ENCODE data around the gene JMJD4. TPM values are rescaled to one million over a fixed set of nuclear protein-coding genes. Genes with fewer than 3 reads are reported as not detected.

Gene JMJD4
- total RNA-seq, 2 donors from 2014 or later = 8.7 to 11.1 TPM

DNA sequence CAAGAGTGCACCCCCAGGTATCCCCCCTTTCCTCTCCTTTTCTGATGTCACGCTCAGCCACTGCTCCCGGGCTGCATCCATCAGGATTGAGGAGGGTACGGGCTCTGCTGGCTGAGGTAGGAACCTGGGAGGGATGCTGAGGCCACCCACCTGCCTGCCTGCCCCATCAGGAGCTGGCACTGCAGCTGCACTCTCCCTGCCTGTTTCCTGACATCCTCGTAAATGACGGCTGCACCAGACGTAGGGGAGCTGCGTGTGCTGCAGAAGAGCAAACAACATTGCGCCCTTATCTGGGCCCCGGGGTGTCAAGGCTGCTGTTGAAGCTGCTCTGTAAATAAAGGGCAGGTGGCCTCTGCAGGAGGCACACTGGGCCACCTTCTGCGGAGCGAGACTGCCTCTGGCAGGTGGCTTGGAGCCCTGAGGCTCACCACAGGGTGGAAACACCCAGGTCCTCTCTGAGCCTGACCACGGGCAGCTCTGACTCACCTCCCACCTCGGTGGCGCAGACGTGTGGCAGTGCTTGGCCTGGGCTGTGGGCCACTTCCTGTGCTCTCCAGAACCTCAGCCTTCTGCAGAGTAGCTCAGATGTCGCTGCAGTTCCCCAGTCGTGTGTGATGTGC, 31.0 kb upstream of the JMJD4 start:
- Mint-ChIP-seq H3K27ac (peak overlapping the region; percentile 30), H3K4me3 (peak overlapping the region; percentile 68 to 74), H3K36me3 (ENCODE audit: insufficient read depth in 2 of 2) (peaks cover 12 to 14% of the 10 kb centered on the region in 2 donors), H3K9me3 (no peaks in the 10 kb centered on the region), H3K27me3 (ENCODE audit: low read depth) (no peaks in the 10 kb centered on the region), H3K4me1 (ENCODE audit: low read depth) (peaks cover 64% of the 10 kb centered on the region)
- DNase-seq (peak; percentile 86 to 90), ATAC-seq (replicated peaks in 1 of 2) (peak; percentile 93)

DNA sequence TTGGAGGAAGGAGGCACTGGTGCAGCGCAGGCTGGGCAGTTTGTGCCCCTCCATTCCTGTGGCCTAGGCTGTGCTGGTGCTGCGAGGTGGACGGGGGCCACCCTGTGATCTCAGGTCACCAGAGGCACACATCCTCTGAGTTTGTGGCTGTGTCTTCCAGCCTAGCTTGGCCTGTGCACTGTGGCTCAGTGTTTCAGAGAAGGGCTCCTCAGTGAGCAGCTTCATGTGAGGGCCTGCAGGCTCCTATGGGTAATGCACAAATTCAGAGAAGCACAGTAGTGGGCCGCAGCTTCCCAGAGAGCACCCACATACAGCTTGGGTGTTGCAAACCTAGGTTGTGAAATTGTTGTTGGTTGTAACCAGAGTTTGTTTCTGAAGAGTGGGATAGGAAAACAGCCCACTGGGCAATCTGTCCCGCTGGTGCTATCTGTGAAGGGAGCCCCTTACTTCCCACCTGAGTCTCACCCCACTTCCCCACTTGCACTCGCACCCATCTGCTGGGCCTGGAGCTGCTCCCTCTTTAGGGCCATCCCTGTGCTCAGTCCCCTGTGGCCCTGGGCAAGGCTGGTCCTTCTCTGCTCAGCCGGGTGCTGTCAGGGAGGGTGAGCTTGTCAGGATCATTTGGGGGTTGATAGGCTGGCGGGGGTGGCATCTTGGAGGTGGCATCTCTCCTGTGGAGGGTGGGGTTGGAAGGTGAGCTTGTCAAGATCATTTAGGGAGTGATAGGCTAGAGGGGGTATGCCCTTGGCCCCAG, 30.3 kb upstream of the JMJD4 start:
- Mint-ChIP-seq H3K4me1 (ENCODE audit: low read depth) (peaks cover 70% of the 10 kb centered on the region), H3K27ac (no peak overlapping the region), H3K4me3 (peak overlapping the region in 1 of 2 donors; percentile 68), H3K9me3 (no peaks in the 10 kb centered on the region), H3K36me3 (ENCODE audit: insufficient read depth in 2 of 2) (peaks cover 12 to 21% of the 10 kb centered on the region in 2 donors), H3K27me3 (ENCODE audit: low read depth) (no peaks in the 10 kb centered on the region)
- DNase-seq = no peak
- no peak for ATAC-seq (replicated peaks in 1 of 2)

DNA sequence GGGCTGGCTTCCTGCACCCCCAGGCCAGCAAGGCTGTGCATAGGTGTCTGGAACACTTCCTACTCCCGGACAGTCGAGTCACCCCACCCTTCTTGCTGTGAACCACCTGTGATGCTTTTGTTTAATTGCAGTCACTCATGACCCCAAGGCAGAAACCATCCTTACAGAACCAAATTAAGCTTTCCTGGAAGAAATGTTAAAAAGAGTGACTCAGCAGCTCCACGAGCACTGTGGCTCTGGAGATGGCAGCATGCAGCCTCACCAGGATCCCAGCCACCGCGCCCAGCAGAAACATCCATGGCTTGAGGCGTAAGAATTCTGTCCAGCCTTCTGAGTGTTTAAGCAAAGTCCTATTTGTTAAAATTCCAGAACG, 28.9 kb upstream of the JMJD4 start:
- no peak for ATAC-seq (replicated peaks in 1 of 2)
- H3K27me3 Mint-ChIP-seq (ENCODE audit: low read depth) = no peaks in the 10 kb centered on the region
- H3K9me3 Mint-ChIP-seq = peaks cover 0 to 2% of the 10 kb centered on the region in 2 donors
- no peak overlapping the region for H3K27ac Mint-ChIP-seq
- peaks cover 84% of the 10 kb centered on the region for H3K4me1 Mint-ChIP-seq (ENCODE audit: low read depth)
- H3K36me3 Mint-ChIP-seq (ENCODE audit: insufficient read depth in 2 of 2) = peaks cover 20 to 33% of the 10 kb centered on the region in 2 donors
- H3K4me3 Mint-ChIP-seq = peak overlapping the region in 1 of 2 donors; percentile 31
- DNase-seq = no peak

DNA sequence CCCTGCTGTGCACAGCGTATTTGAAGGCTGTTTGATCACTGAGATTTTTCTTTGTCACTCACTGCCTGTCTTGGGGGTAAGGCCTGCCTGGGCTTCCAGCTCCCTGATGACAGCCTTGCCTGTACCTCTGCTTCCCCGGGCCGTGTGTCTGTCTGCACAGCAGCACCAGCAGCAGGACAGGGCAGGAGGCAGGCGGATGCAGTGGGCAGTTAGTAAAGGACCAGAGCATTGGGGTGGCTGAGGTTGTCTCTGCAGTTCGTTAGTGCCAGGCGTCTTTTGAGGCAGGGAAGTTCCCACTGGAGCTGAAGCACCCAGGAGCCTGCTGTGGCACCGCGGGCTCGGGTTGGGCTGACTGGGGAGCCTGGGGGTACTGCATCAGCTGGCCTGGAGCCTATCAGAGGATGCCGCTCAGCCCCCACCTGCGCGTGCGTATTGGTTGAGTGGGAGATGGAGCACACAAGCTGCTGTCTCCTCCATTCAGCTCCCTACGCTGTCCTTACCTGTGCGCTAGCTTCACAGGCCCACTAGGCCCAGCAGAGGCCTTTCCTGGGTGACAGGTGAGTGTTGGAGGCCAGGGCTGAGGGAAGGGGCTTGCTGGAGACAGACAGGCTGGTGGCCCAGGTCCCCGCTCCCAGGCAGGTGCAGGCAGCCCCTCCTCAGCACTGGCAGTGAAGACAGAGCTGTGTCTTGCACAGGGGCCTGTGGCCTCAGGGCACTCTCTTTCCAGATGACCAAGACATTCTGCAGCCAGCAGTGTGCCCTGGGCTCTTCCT, 28.3 kb upstream of the JMJD4 start:
- DNase-seq (no peak), ATAC-seq (replicated peaks in 1 of 2) (no peak)
- Mint-ChIP-seq H3K4me3 (no peak overlapping the region), H3K27me3 (ENCODE audit: low read depth) (no peaks in the 10 kb centered on the region), H3K9me3 (peaks cover 0 to 2% of the 10 kb centered on the region in 2 donors), H3K27ac (no peak overlapping the region), H3K4me1 (ENCODE audit: low read depth) (peaks cover 90% of the 10 kb centered on the region), H3K36me3 (ENCODE audit: insufficient read depth in 2 of 2) (peaks cover 23 to 34% of the 10 kb centered on the region in 2 donors)

DNA sequence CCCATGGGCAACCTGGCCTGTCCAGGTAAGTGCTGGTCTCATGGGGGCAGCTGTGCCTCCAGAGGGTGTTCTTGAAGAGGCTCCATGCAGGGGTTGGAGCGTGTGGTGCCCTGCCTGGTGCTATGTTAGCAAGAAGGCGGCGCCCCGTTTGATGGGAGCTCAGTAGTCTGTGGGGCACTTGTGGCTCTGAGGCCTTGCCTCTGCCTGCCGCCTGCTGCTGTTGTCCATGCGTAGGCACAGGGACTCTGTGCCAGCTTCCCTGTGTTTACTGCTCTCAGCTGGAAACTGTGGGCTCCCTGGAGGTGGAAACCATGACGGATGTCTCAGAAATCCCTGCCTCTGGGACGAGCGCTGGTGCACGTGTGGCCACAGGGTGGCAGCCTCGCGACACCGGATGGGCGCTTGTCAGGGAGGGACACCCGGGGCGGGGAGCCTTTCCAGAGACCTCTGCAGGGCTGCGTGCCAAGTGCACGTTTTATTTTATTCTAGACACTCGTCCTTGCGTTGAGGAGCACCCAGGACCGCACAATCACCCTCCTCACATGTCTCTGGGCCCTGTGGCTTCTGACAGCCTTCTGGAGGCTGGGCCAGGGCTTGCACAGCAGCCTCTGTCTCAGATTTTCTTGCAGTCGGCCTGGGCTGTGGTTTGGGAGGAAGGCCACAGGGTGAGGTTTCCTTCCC, 27.3 kb upstream of the JMJD4 start:
- H3K4me3 Mint-ChIP-seq = peak overlapping the region; percentile 32 to 41

DNA sequence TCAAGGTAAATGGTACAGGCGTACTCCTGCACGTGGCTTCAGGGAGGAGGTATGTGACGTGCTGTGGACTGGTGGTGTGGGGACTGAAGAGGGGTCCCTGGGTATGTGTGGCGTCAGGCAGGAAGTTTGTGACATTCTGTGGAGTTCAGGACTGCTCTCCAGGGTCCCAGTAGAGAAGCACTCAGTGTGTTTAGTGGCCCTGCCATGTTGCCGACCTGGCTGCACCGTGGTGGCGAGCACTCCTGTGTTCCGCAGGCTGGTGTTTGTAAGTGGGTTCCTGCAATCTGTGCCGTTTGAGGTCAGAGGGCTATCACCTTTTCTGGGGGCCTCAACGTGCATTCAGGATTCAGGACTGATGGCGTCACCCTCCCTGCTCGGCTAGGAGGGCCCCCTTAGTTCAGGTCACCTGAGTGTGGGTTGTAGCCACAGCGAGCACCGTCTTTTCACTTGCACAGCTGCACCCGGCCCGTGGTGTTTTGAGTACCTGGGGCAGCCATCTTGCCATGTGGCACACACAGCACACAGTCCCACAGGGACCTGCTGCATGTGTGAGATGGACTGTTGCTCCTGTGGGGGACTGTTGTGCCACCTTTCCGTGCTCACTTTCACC, 26.6 kb upstream of the JMJD4 start:
- no peak for ATAC-seq (replicated peaks in 1 of 2)
- Mint-ChIP-seq H3K27ac (no peak overlapping the region), H3K9me3 (peaks cover 0 to 2% of the 10 kb centered on the region in 2 donors), H3K4me3 (peak overlapping the region in 1 of 2 donors; percentile 29), H3K36me3 (ENCODE audit: insufficient read depth in 2 of 2) (peaks cover 21 to 33% of the 10 kb centered on the region in 2 donors), H3K27me3 (ENCODE audit: low read depth) (no peaks in the 10 kb centered on the region), H3K4me1 (ENCODE audit: low read depth) (peaks cover 86% of the 10 kb centered on the region)
- DNase-seq = no peak

More for the DNA sequence above, 27.3 kb upstream of the JMJD4 start:
- Mint-ChIP-seq H3K36me3 (ENCODE audit: insufficient read depth in 2 of 2) (peaks cover 23 to 33% of the 10 kb centered on the region in 2 donors), H3K9me3 (peaks cover 0 to 2% of the 10 kb centered on the region in 2 donors), H3K27ac (no peak overlapping the region), H3K4me1 (ENCODE audit: low read depth) (peaks cover 90% of the 10 kb centered on the region), H3K27me3 (ENCODE audit: low read depth) (no peaks in the 10 kb centered on the region)
- DNase-seq = peak; percentile 87
- peak; percentile 58 to 64 for ATAC-seq (replicated peaks in 1 of 2)

DNA sequence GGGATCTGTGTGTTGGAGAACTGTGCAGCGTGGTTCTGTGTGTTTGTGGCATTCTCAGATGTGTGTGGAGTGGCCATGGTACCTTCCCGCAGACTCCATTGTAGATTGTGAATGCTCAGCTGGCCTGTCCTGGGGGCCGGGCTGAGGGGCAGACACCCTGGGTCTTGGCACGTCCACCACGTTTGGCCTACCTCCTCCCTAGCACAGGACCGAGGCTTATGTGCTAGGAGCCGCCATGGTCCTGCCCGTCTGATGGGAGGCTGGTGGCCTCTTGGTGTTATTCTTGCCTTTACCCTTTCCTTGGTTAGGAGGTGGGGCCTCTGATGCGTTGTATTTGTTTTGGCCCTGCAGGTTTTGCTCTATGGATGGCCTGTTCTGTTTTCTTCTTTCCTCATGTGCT, 25.3 kb upstream of the JMJD4 start:
- ATAC-seq (replicated peaks in 1 of 2) (peak in 1 of 2 donors; percentile 2), DNase-seq (no peak)
- Mint-ChIP-seq H3K27ac (no peak overlapping the region), H3K27me3 (ENCODE audit: low read depth) (no peaks in the 10 kb centered on the region), H3K9me3 (peaks cover 0 to 2% of the 10 kb centered on the region in 2 donors), H3K36me3 (ENCODE audit: insufficient read depth in 2 of 2) (peaks cover 21 to 35% of the 10 kb centered on the region in 2 donors), H3K4me1 (ENCODE audit: low read depth) (peaks cover 85% of the 10 kb centered on the region), H3K4me3 (peak overlapping the region; percentile 46 to 53)

DNA sequence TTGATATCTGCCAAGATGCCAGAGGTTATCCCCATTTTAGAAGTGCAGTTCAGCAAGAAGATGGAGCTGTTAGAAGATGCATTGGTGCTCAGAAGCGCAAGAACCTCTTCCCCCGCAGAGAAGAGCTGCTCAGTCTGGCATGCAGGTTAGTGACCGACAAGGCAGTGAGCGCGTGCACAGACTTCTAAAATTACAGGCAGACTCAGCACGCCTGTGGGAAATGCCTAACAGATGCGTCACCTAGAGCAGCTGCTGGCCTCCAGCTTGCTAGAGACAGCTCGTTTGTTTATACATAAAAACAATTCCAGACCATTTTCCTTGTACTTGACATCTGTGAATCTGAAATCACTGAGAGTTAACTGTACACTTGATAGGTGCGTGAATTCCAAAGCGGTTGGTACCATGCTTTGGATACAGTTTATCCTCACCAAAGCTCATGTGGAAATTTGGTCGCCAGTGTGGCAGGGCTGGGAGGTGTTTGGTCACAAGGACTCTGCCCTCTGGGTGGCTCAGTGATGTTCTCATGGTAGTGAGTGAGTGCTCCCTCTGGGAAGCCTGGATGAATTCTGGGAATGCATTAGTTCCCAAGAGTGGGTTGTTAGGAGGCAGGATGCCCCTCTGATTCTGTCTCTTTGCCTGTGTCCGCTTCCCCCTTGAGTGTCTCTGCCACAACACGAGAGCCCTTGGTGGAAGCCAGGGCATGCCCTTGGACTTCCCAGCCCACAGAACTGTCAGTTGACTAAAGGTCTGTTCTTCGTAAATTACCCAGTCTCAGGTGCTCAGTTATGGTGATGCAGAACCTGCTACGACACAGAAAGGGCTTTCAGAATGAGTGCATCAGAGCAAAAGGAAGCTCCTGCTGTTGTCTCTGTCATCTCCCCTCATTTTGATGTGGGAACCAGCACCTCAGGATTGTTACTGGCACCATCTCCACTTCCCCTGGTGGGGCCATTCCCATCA, 24.5 kb upstream of the JMJD4 start:
- Mint-ChIP-seq H3K4me3 (peak overlapping the region; percentile 46 to 53), H3K9me3 (peaks cover 0 to 2% of the 10 kb centered on the region in 2 donors)
- DNase-seq = peak; percentile 35 to 36

DNA sequence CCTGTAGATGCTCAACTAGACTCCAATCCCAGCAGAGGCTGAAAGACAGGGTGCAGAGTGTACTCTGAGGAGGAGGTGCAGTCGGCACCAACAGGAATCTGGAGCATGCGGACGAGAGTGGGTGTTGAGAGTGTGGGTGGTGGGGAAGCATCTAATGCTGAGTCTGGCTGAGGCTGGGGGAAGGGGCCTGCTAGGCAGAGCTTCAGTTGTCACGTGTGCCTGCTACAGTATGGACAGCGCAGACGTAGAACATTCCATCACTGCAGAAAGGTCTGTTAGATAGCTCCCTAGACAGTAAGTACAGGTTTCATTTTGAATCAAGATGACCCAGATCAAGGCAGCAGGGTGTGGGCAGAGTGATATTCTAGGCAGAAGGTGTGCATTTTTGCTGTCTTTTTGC, 23.3 kb upstream of the JMJD4 start:
- H3K9me3 Mint-ChIP-seq = peaks cover 0 to 2% of the 10 kb centered on the region in 2 donors
- peaks cover 68% of the 10 kb centered on the region for H3K4me1 Mint-ChIP-seq (ENCODE audit: low read depth)
- ATAC-seq (replicated peaks in 1 of 2) (peak; percentile 44 to 54), DNase-seq (peak; percentile 30 to 38)
- H3K36me3 Mint-ChIP-seq (ENCODE audit: insufficient read depth in 2 of 2) = peaks cover 17 to 30% of the 10 kb centered on the region in 2 donors
- no peaks in the 10 kb centered on the region for H3K27me3 Mint-ChIP-seq (ENCODE audit: low read depth)
- peak overlapping the region; percentile 40 to 60 for H3K4me3 Mint-ChIP-seq
- H3K27ac Mint-ChIP-seq = no peak overlapping the region

More for the DNA sequence above, 24.5 kb upstream of the JMJD4 start:
- ATAC-seq (replicated peaks in 1 of 2) = peak; percentile 59 to 67
- peaks cover 21 to 35% of the 10 kb centered on the region in 2 donors for H3K36me3 Mint-ChIP-seq (ENCODE audit: insufficient read depth in 2 of 2)
- no peak overlapping the region for H3K27ac Mint-ChIP-seq
- H3K27me3 Mint-ChIP-seq (ENCODE audit: low read depth) = no peaks in the 10 kb centered on the region
- H3K4me1 Mint-ChIP-seq (ENCODE audit: low read depth) = peaks cover 78% of the 10 kb centered on the region

DNA sequence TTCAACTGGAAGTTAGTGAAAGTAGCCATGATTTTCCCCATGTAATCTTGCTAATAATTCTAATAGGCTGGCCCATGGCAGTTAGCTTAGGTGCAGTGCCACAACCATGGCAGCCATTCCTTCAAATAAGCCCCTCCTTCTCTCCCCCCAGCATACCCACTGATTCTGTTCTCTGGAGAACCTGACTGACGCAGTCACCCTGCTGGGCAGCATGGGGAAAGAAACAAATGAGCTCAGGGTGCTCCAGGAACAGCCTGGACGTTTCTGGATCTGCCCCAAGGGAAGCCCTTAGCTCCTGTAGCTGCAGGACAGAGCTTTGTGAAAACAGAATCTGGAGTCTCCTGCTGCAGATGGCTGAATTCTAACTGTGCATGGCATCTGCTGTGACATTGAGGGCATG, 22.7 kb upstream of the JMJD4 start:
- peaks cover 0 to 2% of the 10 kb centered on the region in 2 donors for H3K9me3 Mint-ChIP-seq
- H3K4me1 Mint-ChIP-seq (ENCODE audit: low read depth) = peaks cover 65% of the 10 kb centered on the region
- no peaks in the 10 kb centered on the region for H3K27me3 Mint-ChIP-seq (ENCODE audit: low read depth)
- no peak overlapping the region for H3K4me3 Mint-ChIP-seq
- peaks cover 17 to 30% of the 10 kb centered on the region in 2 donors for H3K36me3 Mint-ChIP-seq (ENCODE audit: insufficient read depth in 2 of 2)
- no peak overlapping the region for H3K27ac Mint-ChIP-seq
- no peak for ATAC-seq (replicated peaks in 1 of 2)
- DNase-seq = no peak

DNA sequence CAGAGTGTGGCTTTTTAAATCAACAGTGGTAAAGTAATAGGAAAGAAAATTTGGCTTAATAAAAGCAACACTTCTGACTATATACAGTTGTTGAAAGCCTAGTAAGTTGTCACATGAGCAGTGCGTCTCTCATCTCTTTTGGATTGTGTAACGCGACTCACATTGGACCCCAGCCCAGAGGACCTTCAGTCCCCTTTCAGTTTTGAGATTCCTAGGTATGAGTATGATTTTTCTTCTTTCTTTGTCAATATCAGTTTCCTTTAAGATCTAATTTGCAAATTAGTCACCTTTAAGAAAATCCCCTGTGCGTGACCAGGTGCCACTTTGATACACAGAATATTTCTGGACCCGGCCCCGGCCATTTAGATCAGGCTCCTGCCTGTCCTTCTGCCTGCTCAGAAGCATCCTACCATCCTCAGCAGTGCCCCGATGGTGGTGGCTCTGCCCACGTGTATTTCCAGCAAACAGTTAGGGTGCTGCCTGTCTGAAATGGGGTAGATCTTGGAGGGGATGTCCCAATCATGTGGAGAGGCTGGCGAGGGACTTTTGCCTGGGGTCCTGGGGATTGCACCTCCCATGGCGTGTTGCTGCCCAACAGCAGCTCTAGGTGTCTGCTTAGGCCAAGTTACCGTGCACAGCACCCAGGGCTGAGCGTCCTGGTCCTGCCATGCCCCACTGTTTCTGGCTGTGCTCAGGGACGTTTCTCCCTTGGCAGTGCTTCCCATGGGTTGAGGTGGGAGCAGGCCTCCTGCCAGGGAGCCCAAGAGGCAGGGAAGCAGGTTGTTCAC, 21.3 kb upstream of the JMJD4 start:
- H3K27ac Mint-ChIP-seq = peak overlapping the region; percentile 80
- peaks cover 51% of the 10 kb centered on the region for H3K4me1 Mint-ChIP-seq (ENCODE audit: low read depth)
- peak overlapping the region; percentile 61 to 66 for H3K4me3 Mint-ChIP-seq
- ATAC-seq (replicated peaks in 1 of 2) (peak; percentile 40 to 64), DNase-seq (peak; percentile 19 to 20)
- H3K27me3 Mint-ChIP-seq (ENCODE audit: low read depth) = no peaks in the 10 kb centered on the region
- H3K36me3 Mint-ChIP-seq (ENCODE audit: insufficient read depth in 2 of 2) = peaks cover 16 to 30% of the 10 kb centered on the region in 2 donors
- H3K9me3 Mint-ChIP-seq = peaks cover 0 to 2% of the 10 kb centered on the region in 2 donors
